Neural cell (in vitro differentiated cells): Measurements from ENCODE around the gene MPPED2. TPM values are rescaled to one million over a fixed set of nuclear protein-coding genes. Genes with fewer than 3 reads are reported as not detected.
A peak's percentile ranks its signal among the peaks of the same experiment; 100 is the strongest.

Experiments used
- H2AFZ ChIP-seq: fragments of 200-600, 300-800 bp; sonication (generic), shearing (Covaris generic); 2 replicates; pipeline ENCODE4 v1.6.0; 2014; ENCODE audit warnings: low read depth, mild to moderate bottlenecking, antibody characterized with exemption, low read length, moderate library complexity
- H3F3A ChIP-seq: fragments of 200-600 bp; shearing (Covaris generic); 2 replicates; pipeline ENCODE4 v1.6.1; 2016; ENCODE audit warnings: mild to moderate bottlenecking, moderate library complexity, mixed read lengths, antibody characterized with exemption, low read length; ENCODE audit not compliant: insufficient read depth, poor library complexity, severe bottlenecking
- H3K27ac ChIP-seq: fragments of 200-600, 300-800 bp; sonication (generic), shearing (Covaris generic); 2 replicates; pipeline ENCODE4 v1.5.1; 2014; ENCODE audit warnings: mild to moderate bottlenecking, low read length, moderate library complexity
- H3K27me3 ChIP-seq: fragments of 300-800, 200-600 bp; sonication (generic), shearing (Covaris generic); 2 replicates; pipeline ENCODE4 v1.6.0; 2014; ENCODE audit warnings: mild to moderate bottlenecking, low read depth, low read length, moderate library complexity; ENCODE audit not compliant: insufficient read depth
- H3K36me3 ChIP-seq: fragments of 300-800, 200-600 bp; sonication (generic), shearing (Covaris generic); 2 replicates; pipeline ENCODE4 v1.5.1; 2014; ENCODE audit warnings: mild to moderate bottlenecking, antibody characterized with exemption, low read length, moderate library complexity; ENCODE audit not compliant: insufficient read depth
- H3K4me2 ChIP-seq: fragments of 300-800, 200-600 bp; sonication (generic), shearing (Covaris generic); 2 replicates; pipeline ENCODE4 v1.6.0; 2014; ENCODE audit warnings: mild to moderate bottlenecking, low read length
- H3K4me3 ChIP-seq: fragments of 300-800, 200-600 bp; sonication (generic), shearing (Covaris generic); 2 replicates; pipeline ENCODE4 v1.5.1; 2014; ENCODE audit warnings: mild to moderate bottlenecking, low read length, moderate library complexity
- H3K79me2 ChIP-seq: fragments of 200-600 bp; shearing (Covaris generic); replicated peaks from 2 replicates; pipeline ENCODE4 v1.6.0; 2014; ENCODE audit warnings: mild to moderate bottlenecking, low read length, moderate library complexity; ENCODE audit not compliant: insufficient read depth
- H3K9ac ChIP-seq: fragments of 300-800, 200-600 bp; sonication (generic), shearing (Covaris generic); 2 replicates; pipeline ENCODE4 v1.6.1; 2016; ENCODE audit warnings: mild to moderate bottlenecking, low read length, mixed read lengths
- H3K9me2 ChIP-seq: fragments of 200-600 bp; shearing (Covaris generic); 2 replicates; pipeline ENCODE4 v1.6.1; 2016; ENCODE audit warnings: mild to moderate bottlenecking, low read length, mixed read lengths; ENCODE audit not compliant: insufficient read depth
- H3K9me3 ChIP-seq: fragments of 200-600, 300-800 bp; sonication (generic), shearing (Covaris generic); 2 replicates; pipeline ENCODE4 v1.6.1; 2016; ENCODE audit warnings: mild to moderate bottlenecking, mixed run types, low read length, moderate library complexity, mixed read lengths
- H4K20me1 ChIP-seq: fragments of 200-600 bp; shearing (Covaris generic); 2 replicates; pipeline ENCODE4 v1.6.1; 2016; ENCODE audit warnings: mild to moderate bottlenecking, mixed run types; ENCODE audit not compliant: insufficient read depth
- EP300 ChIP-seq: fragments of 450-650 bp; conservative IDR thresholded peaks from 2 replicates; pipeline ENCODE4 v1.6.1; 2014; ENCODE audit warnings: antibody characterized with exemption, mild to moderate bottlenecking, moderate library complexity; ENCODE audit not compliant: poor library complexity, severe bottlenecking
- EZH2 ChIP-seq: fragments of 200-600, 300-800 bp; shearing (Covaris generic), sonication (generic); IDR thresholded peaks from 2 replicates; pipeline ENCODE4 v1.6.1; 2014; ENCODE audit warnings: antibody characterized with exemption, low read length, borderline replicate concordance, mild to moderate bottlenecking; ENCODE audit not compliant: insufficient read depth, poor library complexity, severe bottlenecking
- MXI1 ChIP-seq: fragments of 450-650 bp; conservative IDR thresholded peaks from 2 replicates; pipeline ENCODE4 v1.6.1; 2014; ENCODE audit warnings: antibody characterized with exemption, mild to moderate bottlenecking; ENCODE audit not compliant: poor library complexity, severe bottlenecking
- POLR2AphosphoS5 ChIP-seq: IDR thresholded peaks from 2 replicates; pipeline ENCODE4 v1.6.1; 2012
- RAD21 ChIP-seq: fragments of 450-650 bp; conservative IDR thresholded peaks from 2 replicates; pipeline ENCODE4 v1.6.1; 2014; ENCODE audit warnings: antibody characterized with exemption, mild to moderate bottlenecking, moderate library complexity
- SMC3 ChIP-seq: fragments of 450-650 bp; conservative IDR thresholded peaks from 2 replicates; pipeline ENCODE4 v1.6.1; 2014; ENCODE audit warnings: antibody characterized with exemption, mild to moderate bottlenecking, moderate library complexity; ENCODE audit not compliant: poor library complexity
- TAF1 ChIP-seq: IDR thresholded peaks from 2 replicates; pipeline ENCODE4 v1.6.1; 2012; ENCODE audit warnings: low read depth
- polyA plus RNA-seq: library from polyadenylated mRNA; depleted of rRNA; stranded (reverse); fragments of >200 nt; gene quantifications from 2 replicates; pipeline ENCODE4 v1.2.3, GENCODE V29; 2014
- TF ChIP-seq, protein P1 (sequence below): IDR thresholded peaks from 2 replicates; pipeline ENCODE4 v1.6.1; 2012; ENCODE audit warnings: borderline replicate concordance
- TF ChIP-seq, protein P2 (sequence below): fragments of 450-650 bp; IDR thresholded peaks from 2 replicates; pipeline ENCODE4 v1.5.1; 2014; ENCODE audit warnings: antibody characterized with exemption, mild to moderate bottlenecking, moderate library complexity; ENCODE audit not compliant: poor library complexity, severe bottlenecking

Gene MPPED2
- polyA plus RNA-seq, 1 donor from 2014 or later = 99.7 TPM

DNA sequence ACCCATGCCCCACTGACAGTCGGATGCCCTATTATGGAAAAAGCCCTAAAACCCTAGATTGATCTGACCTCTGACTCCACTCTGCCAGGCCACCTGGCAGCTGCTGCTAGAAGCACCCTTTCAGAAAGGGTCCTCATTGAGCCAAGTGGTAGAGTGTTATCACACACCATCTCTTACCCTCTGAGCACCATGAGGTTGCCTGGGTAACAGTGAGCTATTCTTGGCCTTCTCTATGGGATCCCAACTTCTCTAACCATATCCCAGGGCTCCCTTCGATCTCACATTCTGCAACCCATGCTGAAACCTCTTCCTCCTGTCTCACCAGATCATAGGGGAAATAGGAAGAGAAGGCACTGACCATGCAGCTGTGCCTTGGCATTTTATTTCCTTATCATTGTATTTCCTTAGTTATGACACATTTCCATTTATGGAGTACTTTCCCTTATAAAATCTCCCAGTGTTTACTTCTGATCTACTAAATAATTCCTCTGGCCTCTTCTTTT, 52.7 kb downstream of the MPPED2 start:
- Histone ChIP-seq H3K9me3 (no peaks in the 10 kb centered on the region), H3K4me2 (no peak overlapping the region), H3K9me2 (no peaks in the 10 kb centered on the region), H3F3A (no peaks in the 10 kb centered on the region), H3K4me3 (peak overlapping the region; percentile 2), H3K79me2 (peaks cover 68% of the 10 kb centered on the region), H3K27me3 (no peaks in the 10 kb centered on the region), H2AFZ (no peak overlapping the region), H4K20me1 (no peaks in the 10 kb centered on the region), H3K9ac (no peak overlapping the region), H3K27ac (peak overlapping the region; percentile 14), H3K36me3 (no peaks in the 10 kb centered on the region)
- TF ChIP-seq EZH2 (no peak), TAF1 (no peak), SMC3 (no peak), EP300 (no peak), MXI1 (no peak)
- TF ChIP-seq, protein P1, sequence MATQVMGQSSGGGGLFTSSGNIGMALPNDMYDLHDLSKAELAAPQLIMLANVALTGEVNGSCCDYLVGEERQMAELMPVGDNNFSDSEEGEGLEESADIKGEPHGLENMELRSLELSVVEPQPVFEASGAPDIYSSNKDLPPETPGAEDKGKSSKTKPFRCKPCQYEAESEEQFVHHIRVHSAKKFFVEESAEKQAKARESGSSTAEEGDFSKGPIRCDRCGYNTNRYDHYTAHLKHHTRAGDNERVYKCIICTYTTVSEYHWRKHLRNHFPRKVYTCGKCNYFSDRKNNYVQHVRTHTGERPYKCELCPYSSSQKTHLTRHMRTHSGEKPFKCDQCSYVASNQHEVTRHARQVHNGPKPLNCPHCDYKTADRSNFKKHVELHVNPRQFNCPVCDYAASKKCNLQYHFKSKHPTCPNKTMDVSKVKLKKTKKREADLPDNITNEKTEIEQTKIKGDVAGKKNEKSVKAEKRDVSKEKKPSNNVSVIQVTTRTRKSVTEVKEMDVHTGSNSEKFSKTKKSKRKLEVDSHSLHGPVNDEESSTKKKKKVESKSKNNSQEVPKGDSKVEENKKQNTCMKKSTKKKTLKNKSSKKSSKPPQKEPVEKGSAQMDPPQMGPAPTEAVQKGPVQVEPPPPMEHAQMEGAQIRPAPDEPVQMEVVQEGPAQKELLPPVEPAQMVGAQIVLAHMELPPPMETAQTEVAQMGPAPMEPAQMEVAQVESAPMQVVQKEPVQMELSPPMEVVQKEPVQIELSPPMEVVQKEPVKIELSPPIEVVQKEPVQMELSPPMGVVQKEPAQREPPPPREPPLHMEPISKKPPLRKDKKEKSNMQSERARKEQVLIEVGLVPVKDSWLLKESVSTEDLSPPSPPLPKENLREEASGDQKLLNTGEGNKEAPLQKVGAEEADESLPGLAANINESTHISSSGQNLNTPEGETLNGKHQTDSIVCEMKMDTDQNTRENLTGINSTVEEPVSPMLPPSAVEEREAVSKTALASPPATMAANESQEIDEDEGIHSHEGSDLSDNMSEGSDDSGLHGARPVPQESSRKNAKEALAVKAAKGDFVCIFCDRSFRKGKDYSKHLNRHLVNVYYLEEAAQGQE = no peak

DNA sequence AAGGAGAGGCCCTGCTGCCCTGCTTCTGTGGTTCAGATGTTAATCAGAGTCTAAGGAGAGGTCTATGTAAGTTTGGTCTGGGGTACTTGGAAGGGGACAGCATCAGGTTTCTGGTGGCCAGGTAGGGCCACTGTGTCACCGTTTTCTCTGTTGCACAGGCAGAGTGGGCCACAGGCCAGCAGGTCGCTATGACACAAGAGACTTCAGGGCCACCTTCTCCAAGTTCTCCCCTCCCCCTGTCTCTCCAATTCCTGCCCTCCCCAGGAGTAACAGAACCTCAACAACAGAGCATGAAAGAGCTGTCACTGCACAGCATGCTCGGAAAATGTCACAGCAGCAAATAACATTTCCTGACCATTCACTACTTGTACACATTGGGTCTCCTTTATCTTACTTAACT, 58.6 kb downstream of the MPPED2 start:
- Histone ChIP-seq H3K9ac (no peak overlapping the region), H3K4me3 (no peak overlapping the region), H2AFZ (no peak overlapping the region), H3K9me2 (no peaks in the 10 kb centered on the region), H3K27ac (no peak overlapping the region), H4K20me1 (no peaks in the 10 kb centered on the region), H3K36me3 (no peaks in the 10 kb centered on the region), H3F3A (no peaks in the 10 kb centered on the region), H3K27me3 (no peaks in the 10 kb centered on the region), H3K79me2 (peaks cover 58% of the 10 kb centered on the region), H3K9me3 (no peaks in the 10 kb centered on the region), H3K4me2 (no peak overlapping the region)
- no peak for TF ChIP-seq EZH2
- no peak for TF ChIP-seq TAF1
- TF ChIP-seq, protein P1 = no peak
- TF ChIP-seq, protein P2, sequence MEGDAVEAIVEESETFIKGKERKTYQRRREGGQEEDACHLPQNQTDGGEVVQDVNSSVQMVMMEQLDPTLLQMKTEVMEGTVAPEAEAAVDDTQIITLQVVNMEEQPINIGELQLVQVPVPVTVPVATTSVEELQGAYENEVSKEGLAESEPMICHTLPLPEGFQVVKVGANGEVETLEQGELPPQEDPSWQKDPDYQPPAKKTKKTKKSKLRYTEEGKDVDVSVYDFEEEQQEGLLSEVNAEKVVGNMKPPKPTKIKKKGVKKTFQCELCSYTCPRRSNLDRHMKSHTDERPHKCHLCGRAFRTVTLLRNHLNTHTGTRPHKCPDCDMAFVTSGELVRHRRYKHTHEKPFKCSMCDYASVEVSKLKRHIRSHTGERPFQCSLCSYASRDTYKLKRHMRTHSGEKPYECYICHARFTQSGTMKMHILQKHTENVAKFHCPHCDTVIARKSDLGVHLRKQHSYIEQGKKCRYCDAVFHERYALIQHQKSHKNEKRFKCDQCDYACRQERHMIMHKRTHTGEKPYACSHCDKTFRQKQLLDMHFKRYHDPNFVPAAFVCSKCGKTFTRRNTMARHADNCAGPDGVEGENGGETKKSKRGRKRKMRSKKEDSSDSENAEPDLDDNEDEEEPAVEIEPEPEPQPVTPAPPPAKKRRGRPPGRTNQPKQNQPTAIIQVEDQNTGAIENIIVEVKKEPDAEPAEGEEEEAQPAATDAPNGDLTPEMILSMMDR = no peak
- TF ChIP-seq EP300 = no peak
- no peak for TF ChIP-seq SMC3
- no peak for TF ChIP-seq POLR2AphosphoS5
- no peak for TF ChIP-seq MXI1
- TF ChIP-seq RAD21 = no peak
